GDM1 (cell line): ENCODE data around the gene MRAS.

Experiments used
- DNase-seq: peaks from one replicate; lab custom pipeline; 2025; lab: John Stamatoyannopoulos, UW

Gene MRAS

GRCh38 chr3:138340511-138340910 is 7.9 kb upstream of the MRAS start:
- DNase-seq, result no peak

GRCh38 chr3:138344754-138345153 is 3.6 kb upstream of the MRAS start:
- no peak for DNase-seq

GRCh38 chr3:138348754-138349739 is 668 bp downstream of the MRAS start:
- DNase-seq, result no peak

DNA sequence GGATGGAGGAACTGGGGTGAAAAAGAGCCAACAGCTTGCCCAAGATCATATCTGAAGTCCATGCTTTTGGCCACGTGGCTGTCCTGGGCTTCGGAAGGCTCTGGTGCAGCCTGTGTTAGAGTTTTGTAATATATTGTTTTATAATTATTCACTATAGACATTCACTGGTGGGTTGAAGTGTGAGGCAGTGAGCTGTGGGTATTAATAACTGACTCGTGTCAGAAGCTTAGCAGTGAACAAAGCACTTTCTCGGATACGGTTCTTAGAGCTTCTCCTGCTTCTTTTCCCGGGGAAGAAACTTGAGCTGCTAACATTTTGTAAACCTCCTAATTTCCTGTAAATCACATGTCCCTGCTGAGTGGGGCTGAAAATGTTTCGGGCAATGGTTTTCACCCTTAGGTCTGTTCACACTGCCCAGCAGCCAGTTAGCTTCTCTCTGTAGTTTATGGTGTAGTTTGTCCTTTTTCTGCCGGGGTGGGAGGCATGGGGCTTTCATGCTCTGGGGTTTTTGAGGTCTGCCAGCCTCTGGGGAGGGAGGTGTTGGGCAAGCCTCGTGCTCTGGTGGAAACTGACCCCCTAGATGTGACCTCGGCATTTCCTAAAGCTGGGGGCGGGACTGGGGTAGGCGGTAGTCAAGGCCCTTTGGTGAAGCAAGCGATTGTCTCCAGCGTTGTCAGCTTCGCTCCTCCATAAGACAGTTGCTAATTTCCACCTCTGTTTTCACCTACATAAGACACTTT is 1.7 kb downstream of the MRAS start:
- no peak for DNase-seq

DNA sequence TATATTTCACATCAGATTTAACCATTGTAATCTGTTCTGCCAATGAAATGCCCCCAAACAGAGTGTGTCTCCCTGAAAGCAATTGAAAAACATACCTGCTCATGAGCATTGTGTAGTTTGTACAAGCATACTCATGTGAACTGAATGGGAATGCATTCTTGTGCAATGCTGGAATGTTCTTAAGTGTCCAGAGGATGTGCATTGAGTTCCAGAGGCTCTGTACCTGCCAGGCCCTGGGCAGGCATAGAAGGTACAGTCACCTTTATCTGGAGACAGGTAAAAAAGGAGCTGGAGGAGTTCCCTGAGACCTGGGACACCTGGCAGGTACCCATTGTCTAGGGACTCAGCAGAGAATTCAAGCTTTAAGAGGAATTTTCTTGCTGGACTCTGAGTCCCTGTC is 2.8 kb downstream of the MRAS start:
- DNase-seq, result no peak

- DNase-seq, result no peak
These were observed 3.7 kb downstream of the MRAS start for GRCh38 chr3:138351916-138352550.

DNA sequence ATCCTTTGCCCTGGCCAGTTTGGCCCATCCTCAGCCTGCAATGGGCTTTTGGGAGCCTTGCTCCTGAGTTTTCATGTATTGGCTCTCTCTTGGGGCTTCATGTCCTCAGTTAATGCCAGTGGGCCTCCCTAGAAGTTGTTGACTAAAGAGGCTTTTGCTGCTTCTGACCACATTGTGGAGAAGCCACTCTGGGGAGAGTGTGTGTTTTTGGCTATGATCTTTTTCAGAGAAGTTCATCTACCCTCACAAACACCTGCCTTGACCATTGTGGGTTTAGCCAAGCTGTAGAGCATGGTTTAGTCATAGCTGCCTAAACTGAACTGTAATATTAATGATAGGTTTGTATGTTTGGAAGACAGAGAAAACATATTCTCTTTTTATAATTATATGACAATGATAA is 6.0 kb downstream of the MRAS start:
- no peak for DNase-seq

DNA sequence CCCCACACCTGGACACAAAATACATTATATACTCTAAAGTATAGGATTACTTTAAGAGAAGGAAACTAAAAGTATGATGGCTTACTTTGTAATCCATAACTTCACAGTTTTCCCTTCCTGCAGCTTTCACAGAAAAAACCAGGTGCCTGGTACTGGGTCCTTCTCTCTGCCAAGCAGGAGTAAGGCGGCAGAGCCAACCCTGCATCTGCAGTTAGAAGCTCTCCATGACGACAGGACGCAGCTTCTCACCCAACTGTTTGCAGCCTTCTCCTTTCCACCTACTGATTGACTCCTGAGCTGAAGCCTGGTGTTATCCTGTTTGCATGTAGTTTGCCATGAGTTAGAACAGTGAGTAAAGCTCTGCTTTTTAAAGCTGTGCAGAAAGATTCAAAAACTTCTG is 6.7 kb downstream of the MRAS start:
- no peak for DNase-seq

- no peak for DNase-seq
These were observed 8.5 kb downstream of the MRAS start for GRCh38 chr3:138356730-138357405.

DNA sequence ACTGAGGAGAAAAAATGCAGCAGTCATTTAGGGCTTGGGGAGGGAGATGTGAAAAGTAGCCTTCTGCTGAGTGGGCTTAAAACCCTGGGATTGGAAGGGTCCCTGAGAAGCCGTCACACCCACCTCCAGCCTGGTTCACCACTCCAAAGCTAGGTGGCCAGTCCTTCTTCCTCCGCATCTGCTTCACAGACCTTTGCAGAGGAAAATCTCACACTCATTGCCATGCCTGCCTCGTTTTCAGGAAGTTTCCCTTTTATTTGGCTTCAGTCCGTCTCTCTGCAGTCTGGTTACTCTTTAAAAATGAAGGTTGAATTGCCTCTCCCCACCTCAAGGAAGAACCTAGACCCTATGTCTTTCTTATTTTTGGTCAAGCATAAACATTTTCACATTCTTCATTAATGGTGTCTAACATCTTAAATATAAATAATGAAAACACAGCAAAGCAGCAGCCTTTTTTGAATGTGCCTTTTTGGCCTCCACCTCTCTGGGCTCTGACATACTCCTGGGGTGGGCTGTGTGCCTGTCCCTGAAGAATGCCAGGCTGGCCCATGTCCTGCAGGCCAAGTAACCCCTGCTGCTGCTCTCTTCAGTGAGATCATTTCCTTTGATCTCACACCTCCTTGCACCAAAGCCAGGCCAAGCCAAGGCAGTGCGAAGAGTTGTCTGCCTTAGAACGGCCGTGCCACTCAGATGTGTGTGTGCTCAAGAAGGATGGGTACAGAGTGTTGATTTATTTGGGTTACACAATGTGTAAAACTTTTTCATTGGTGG is 11.0 kb downstream of the MRAS start:
- DNase-seq, result no peak

DNA sequence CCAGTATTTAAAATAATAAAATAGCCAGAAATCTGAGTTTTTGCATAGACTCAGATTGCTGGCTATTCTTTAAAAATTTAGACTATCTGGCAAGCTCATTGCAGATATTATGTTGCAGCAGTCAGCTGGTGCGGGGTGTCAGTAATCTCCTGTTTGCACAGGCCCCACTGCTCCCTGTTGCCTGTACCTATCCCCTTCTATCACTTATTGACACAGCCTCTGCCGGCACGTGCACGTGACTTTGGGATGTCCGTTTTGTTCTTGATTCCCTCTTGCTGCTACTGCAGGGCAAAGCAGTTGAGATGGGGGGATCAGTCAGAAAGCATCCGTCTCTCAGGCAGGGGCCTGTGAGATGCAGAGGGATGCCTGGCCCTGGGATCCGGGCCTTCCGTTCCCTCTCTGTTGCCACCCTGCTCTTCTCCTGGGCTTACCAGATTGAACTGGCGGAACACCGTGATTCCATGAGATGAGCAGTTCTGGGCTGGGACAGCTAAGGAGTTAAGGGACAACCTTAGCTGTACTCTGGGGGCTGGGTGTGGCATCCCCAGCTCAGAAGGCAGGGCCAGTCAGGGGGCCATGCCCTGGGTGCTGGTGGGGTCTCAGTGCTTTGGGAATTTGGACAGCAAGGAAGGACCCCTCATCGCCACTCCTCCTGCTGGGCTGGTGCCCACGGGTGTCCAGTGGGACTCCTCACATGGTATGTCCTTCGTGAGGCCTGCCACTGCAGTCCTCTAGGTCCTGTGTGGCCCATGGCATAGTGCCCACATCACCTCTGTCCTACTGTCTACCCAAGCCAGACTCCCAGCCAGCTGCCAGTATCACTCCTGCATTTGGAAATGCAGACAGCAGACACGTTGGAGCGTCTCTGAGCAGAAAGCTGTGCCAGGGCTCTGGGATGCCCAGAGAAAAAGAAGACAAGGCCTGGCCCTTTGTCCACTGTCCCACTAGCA is 11.8 kb downstream of the MRAS start:
- no peak for DNase-seq

GRCh38 chr3:138360869-138361525 is 12.6 kb downstream of the MRAS start:
- no peak for DNase-seq

- DNase-seq, result no peak
These were observed 13.2 kb downstream of the MRAS start for GRCh38 chr3:138361561-138361971.

DNA sequence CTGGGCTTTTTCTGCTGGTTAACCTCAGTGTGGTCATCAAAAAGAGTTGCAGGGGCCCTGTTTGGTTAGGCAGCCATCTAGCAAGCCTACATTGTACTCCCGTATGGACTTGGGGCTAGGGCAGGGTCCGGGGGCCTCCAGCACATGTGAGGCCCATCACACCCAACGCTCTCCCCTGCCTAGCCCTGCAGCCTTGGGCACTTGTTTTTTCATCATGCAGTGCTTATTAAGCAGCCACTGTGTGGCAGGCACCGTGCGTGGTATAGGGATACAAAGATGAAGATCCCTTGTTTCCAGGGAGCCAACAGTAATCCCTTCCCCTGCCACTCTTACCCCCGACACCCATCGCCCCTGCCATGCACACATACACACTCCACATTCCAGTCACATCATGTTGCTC is 14.2 kb downstream of the MRAS start:
- DNase-seq, result no peak

GRCh38 chr3:138363322-138363721 is 14.9 kb downstream of the MRAS start:
- no peak for DNase-seq

DNA sequence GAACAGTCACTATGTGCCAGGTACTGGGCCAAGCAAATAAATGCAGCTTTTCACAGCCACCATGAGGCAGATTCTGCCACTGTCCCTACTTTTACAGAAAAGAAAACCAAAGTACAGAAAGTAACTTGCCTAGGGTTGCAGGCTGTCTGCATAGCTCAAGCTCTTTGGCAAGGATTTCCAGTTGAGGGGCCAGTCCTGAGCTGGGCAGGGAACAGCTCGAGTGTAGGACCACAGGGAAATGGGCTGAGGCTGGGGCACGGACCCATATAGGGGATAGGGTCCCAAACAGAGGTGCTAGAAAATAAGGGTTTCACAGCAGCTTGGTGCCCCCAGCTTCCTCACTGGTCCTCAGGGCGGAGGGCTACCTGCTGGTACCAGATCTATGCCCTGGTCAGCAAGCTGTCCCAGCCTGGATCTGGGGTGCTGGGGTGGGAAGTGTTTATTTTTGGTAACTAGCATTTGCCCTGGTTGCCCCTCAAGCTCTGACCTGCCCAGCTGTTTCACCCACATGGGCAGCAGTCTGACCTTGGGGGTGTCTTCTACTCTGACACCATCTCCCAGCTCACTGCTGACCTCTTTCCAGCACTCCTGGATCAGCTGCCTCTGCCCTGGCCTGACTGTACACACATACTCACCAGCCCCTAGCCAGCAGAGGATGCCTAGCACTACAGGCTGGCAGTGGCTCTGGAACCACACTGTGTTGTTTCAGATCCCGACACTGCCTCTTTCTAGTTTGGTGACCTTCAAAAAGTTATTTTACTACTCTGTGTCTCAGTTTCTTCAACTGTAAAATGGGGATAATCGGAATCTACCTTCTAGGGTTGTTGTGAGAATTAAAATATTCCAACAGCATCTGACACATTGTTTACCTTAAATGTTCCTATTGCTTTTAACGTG is 16.2 kb downstream of the MRAS start:
- no peak for DNase-seq

DNA sequence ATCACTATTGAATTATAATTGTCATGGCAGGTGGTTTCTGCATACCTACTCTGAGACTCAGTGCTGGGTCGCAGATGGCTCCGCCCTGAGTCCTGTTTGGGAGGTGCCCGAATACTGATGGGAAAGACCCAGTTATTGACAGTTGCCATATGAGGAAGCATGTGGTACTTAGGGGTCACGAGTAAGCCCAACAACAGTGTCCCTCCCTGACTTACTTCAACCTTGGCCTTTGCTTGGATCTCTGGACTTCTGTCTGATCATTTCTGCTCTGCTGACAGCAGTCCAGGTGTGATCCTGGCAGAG is 16.8 kb downstream of the MRAS start:
- DNase-seq, result no peak

DNA sequence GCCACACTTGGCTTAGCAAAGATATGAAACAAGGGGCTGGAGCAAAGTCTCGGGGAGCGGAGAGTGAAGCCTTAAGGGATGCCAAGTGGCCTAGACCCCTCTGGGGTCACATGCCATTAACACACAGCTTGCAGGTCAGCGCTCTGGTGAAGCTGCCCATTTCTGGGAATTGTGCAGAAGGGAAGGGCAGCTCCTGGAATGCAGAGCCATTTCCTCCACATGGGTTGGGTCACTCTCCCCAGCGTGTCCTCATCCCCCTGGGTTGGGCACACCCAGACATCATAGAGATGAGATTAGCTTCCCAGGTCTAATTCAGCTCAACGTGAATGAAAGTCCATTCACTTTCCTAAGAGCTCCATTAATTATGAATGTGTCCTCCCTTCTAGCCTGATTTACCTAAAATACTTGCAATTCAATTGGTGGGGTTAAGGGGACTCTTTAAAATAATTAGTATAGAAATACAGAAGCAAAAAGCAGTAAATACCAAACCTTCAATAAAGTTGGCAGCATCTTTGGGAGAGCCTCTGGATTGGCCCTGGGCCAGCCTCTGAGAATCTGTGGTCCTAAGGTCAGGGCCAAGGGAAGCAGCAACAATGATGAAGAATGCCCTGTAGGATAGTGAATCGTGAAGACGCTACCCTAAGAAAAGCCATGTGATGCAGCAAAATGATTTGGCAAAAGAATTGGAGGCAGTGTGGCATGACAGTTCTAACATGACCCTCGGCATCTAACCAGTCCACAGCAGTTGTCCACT is 17.8 kb downstream of the MRAS start:
- DNase-seq, result no peak
